Endometrium (tissue), 2 donors: Measurements from ENCODE around the gene CA9.
A peak's percentile ranks its signal among the peaks of the same experiment; 100 is the strongest.

ENCODE experiments used
- FAIRE-seq: peaks from 2 replicates; lab custom pipeline; 2012; peaks lifted over from hg19 to GRCh38; lab: Jason Lieb, UNC
- donor health status: control.
- donor health status: control.

Gene CA9

GRCh38 chr9:35651956-35652828 is 21.5 kb upstream of the CA9 start:
- no peak for FAIRE-seq

GRCh38 chr9:35652829-35653209 is 20.9 kb upstream of the CA9 start:
- no peak for FAIRE-seq

GRCh38 chr9:35653611-35654010 is 20.1 kb upstream of the CA9 start:
- no peak for FAIRE-seq

- no peak for FAIRE-seq
These were observed 17.4 kb upstream of the CA9 start for GRCh38 chr9:35656348-35656747.

GRCh38 chr9:35656831-35657545 is 16.7 kb upstream of the CA9 start:
- FAIRE-seq = no peak

- peak; percentile 93 for FAIRE-seq
These were observed 16.1 kb upstream of the CA9 start, which contains the start of gene RMRP for GRCh38 chr9:35657546-35658136. TSS of gene RMRP (minus strand) at chr9:35658019.

GRCh38 chr9:35658137-35658967 is 15.4 kb upstream of the CA9 start, which contains the start of gene CCDC107:
TSS of gene CCDC107 (plus strand) at chr9:35658292. CDS start at chr9:35658380, 88 bp downstream.
- no peak for FAIRE-seq

- no peak for FAIRE-seq
These were observed 14.8 kb upstream of the CA9 start for GRCh38 chr9:35658968-35659220.

GRCh38 chr9:35659340-35659739 is 14.4 kb upstream of the CA9 start:
- no peak for FAIRE-seq

GRCh38 chr9:35660966-35661415 is 12.7 kb upstream of the CA9 start:
- FAIRE-seq = no peak

GRCh38 chr9:35661756-35662350 is 11.9 kb upstream of the CA9 start:
- FAIRE-seq = no peak

- FAIRE-seq = no peak
These were observed 11.3 kb upstream of the CA9 start for GRCh38 chr9:35662437-35662836.

- FAIRE-seq = no peak
These were observed 8.9 kb upstream of the CA9 start, which contains the start of gene ARHGEF39 for GRCh38 chr9:35664531-35665470. TSS of gene ARHGEF39 (minus strand) at chr9:35665195. CDS start at chr9:35665169, 26 bp downstream.

- FAIRE-seq = no peak
These were observed 8.3 kb upstream of the CA9 start for GRCh38 chr9:35665471-35665818.

GRCh38 chr9:35666045-35666444 is 7.7 kb upstream of the CA9 start:
- no peak for FAIRE-seq

- FAIRE-seq = no peak
These were observed 7.2 kb upstream of the CA9 start for GRCh38 chr9:35666549-35666948.

GRCh38 chr9:35667939-35668338 is 5.8 kb upstream of the CA9 start:
- no peak for FAIRE-seq

- FAIRE-seq = no peak
These were observed 4.2 kb upstream of the CA9 start for GRCh38 chr9:35669331-35670145.

- FAIRE-seq = no peak
These were observed 265 bp downstream of the CA9 start for GRCh38 chr9:35674025-35674361.

GRCh38 chr9:35675204-35675603 is 1.5 kb downstream of the CA9 start:
- no peak for FAIRE-seq
